GM12872 (cell line): ENCODE results near the gene SCYGR7.

ENCODE experiments used
- CTCF ChIP-seq: IDR thresholded peaks from 3 replicates; pipeline ENCODE4 v1.5.1; 2011; ENCODE audit warnings: low read depth, mild to moderate bottlenecking, low read length, moderate library complexity; ENCODE audit not compliant: insufficient read depth

The SCYGR7 gene

DNA sequence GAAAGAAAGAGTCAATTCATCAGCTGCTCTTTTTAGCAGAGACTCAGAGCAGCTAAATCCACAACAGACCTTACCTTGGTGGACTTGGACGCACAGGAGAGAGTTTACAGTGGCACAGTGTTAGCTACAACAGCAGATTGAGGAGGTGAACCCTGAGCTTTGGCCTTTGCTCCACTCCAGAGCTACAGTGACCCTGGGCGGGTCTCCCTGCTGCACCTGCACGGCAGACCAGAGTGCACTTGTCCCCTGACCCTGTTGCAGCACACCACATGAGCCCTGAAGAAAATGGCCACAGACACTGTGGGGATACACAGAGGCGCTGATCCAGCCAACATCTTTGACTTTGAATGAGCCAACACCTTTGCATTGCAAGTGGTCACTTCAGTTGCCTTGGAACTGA lies 21.3 kb upstream of the SCYGR7 start:
- TF ChIP-seq CTCF = no peak

DNA sequence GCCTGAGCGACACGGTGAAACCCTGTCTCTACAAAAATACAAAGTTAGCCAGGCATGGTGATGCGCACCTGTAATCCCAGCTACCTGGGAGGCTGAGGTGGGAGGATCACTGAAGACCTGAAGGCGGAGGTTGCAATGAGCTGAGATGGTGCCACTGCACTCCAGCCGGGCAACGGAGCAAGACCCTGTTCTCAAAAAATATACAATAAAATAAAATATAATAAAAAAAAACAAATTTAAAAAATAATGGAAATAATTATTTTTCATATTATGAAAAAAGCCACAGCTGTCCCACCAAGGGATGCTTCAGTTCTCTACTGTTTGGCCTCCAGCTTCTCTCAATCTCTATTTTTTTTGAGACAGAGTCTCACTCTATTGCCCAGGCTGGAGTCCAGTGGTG lies 20.7 kb upstream of the SCYGR7 start:
- no peak for TF ChIP-seq CTCF

DNA sequence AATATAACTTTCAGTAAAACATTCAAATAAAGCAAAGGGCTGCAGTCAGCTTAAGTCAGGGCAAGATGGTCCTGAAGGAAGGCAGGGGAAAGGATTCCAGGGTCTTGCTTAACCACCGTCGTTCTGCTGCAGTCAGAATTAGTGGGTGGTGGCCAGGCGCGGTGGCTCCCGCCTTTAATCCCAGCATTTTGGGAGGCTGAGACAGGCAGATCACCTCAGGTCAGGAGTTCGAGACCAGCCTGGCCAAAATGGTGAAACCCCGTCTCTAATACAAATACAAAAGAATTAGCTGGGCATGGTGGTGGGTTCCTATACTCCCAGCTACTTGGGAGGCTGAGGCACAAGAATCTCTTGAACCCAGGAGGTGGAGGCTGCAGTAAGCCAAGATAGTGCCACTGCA lies 17.1 kb upstream of the SCYGR7 start:
- TF ChIP-seq CTCF = no peak

DNA sequence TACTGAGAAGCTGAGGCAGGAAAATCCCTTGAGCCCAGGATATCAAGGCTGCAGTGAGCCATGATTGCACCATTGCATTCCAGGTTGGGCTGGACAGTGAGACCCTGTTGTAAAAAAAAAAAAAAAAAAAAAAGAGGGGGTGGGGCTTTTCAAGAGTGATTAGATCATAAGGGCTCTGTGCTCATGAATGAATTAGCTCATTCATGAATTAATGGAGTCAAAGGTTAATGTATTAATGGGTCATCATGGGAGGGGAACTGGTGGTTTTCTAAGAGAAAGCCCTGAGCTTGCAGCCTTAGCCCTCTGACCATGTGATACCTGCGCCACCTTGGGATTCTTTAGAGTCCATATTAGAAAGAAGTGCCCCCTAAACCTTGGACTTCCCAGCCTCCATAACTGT lies 14.8 kb upstream of the SCYGR7 start:
- TF ChIP-seq CTCF = no peak

- TF ChIP-seq CTCF = no peak
These were observed 11.6 kb upstream of the SCYGR7 start for GRCh38 chr2:227716501-227716900.

DNA sequence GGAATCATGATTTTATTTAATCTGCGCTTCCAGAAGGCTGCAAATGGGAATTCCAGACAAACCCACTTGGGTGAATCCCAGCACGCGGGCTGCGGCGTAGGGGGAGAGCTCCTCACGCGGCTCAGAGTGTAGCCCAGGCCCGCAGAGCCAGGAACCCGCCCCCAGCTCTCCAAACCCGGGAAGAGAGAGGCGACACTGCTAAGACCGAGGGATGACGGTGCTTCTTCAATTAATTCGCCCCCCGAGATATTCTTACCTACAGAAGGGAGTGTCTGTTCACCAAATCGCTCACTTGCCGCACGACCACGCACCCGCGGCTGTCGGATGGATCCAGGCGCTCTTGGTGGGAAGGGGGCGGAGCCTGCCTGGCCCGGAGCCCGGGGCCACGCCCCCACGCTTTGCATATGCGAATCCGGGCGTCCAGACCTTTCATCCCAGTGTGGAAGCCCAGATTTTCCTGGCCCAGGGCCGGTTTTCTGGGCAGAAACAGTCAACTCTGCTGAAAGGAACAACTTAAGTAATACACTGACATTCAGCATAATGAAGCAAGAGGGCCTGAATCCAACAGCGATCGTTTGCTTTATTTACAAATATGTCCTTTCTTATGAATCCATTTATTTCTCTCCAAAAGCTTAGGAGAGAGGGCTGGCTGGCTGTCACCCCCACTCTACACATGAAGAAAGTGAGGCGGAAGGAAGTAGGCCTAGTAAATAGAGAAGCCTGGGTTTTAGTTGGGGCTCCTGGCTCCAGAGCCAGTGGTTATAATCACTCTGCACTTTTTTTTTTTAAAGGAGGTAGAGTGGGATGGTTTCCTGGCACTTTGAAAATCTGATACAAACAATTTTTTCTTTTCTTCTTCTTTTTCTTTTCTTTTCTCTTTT lies 10.2 kb upstream of the SCYGR7 start, which contains the start of gene SLC19A3:
SLC19A3 (minus strand) TSS at position 342 of the 881 bp plus-strand sequence. CDS start 15,710 bp downstream, outside the sequence.
- no peak for TF ChIP-seq CTCF

GRCh38 chr2:227719641-227720040 lies 8.5 kb upstream of the SCYGR7 start:
- TF ChIP-seq CTCF = no peak
